ENCODE results near the gene PHLPP2. TPM values are rescaled to one million over a fixed set of nuclear protein-coding genes. Genes with fewer than 3 reads are reported as not detected.
A peak's percentile ranks its signal among the peaks of the same experiment; 100 is the strongest.

Gene PHLPP2
- total RNA-seq, 4 donors from 2014 or later = 3.5 to 7.2 (median 5.9) TPM

- Histone ChIP-seq H3K4me3 (no peak overlapping the region), H3K4me1 (no peaks in the 10 kb centered on the region), H3K36me3 (peaks cover 56% of the 10 kb centered on the region), H3K9me3 (no peaks in the 10 kb centered on the region), H3K27me3 (no peaks in the 10 kb centered on the region), H3K27ac (no peak overlapping the region)
- DNase-seq (ENCODE audit: low spot score in 2 of 2) = no peak
- WGBS = 83% methylated on average over 4 of the region's 4 CpGs
- TF ChIP-seq EP300 (IDR thresholded peaks at IDR 0.05) = no peak
- TF ChIP-seq POLR2A (IDR thresholded peaks at IDR 0.05) = no peak
- TF ChIP-seq POLR2AphosphoS5 (IDR thresholded peaks at IDR 0.05) = no peak
- no peak for TF ChIP-seq CTCF (IDR thresholded peaks at IDR 0.05)
These were observed 65.7 kb downstream of the PHLPP2 start for GRCh38 chr16:71658771-71659170.

GRCh38 chr16:71649704-71650103, 74.8 kb downstream of the PHLPP2 start:
- 96% methylated on average over 7 of the region's 7 CpGs for WGBS

GRCh38 chr16:71648921-71649320, 75.6 kb downstream of the PHLPP2 start:
- H3K9me3 ChIP-seq = no peaks in the 10 kb centered on the region
- no peak for DNase-seq (ENCODE audit: low spot score in 2 of 2)
- no peaks in the 10 kb centered on the region for H3K4me1 ChIP-seq
- H3K27ac ChIP-seq = no peak overlapping the region
- TF ChIP-seq POLR2AphosphoS5 (IDR thresholded peaks at IDR 0.05) (no peak), POLR2A (IDR thresholded peaks at IDR 0.05) (no peak), EP300 (IDR thresholded peaks at IDR 0.05) (no peak), CTCF (IDR thresholded peaks at IDR 0.05) (peak in 1 of 2 donors; percentile 9)
- 97% methylated on average over 6 of the region's 6 CpGs for WGBS
- H3K4me3 ChIP-seq = no peak overlapping the region
- peaks cover 37% of the 10 kb centered on the region for H3K36me3 ChIP-seq
- no peaks in the 10 kb centered on the region for H3K27me3 ChIP-seq

More at GRCh38 chr16:71649704-71650103, 74.8 kb downstream of the PHLPP2 start:
- Histone ChIP-seq H3K4me3 (no peak overlapping the region), H3K36me3 (peaks cover 43% of the 10 kb centered on the region), H3K27ac (no peak overlapping the region), H3K27me3 (no peaks in the 10 kb centered on the region), H3K4me1 (no peaks in the 10 kb centered on the region), H3K9me3 (no peaks in the 10 kb centered on the region)
- TF ChIP-seq POLR2A (IDR thresholded peaks at IDR 0.05) (no peak), POLR2AphosphoS5 (IDR thresholded peaks at IDR 0.05) (no peak)
- no peak for DNase-seq (ENCODE audit: low spot score in 2 of 2)

- 96% methylated on average over 2 of the region's 2 CpGs for WGBS
- H3K36me3 ChIP-seq = peaks cover 33% of the 10 kb centered on the region
These were observed 76.3 kb downstream of the PHLPP2 start for GRCh38 chr16:71648162-71648561.

GRCh38 chr16:71647391-71647790, 77.1 kb downstream of the PHLPP2 start:
- H3K4me3 ChIP-seq = no peak overlapping the region
- no peaks in the 10 kb centered on the region for H3K27me3 ChIP-seq
- no peak for DNase-seq (ENCODE audit: low spot score in 2 of 2)
- no peaks in the 10 kb centered on the region for H3K4me1 ChIP-seq
- H3K36me3 ChIP-seq = peaks cover 26% of the 10 kb centered on the region
- H3K27ac ChIP-seq = no peak overlapping the region
- no peaks in the 10 kb centered on the region for H3K9me3 ChIP-seq
- no peak for TF ChIP-seq EP300 (IDR thresholded peaks at IDR 0.05)
- no peak for TF ChIP-seq POLR2A (IDR thresholded peaks at IDR 0.05)
- TF ChIP-seq POLR2AphosphoS5 (IDR thresholded peaks at IDR 0.05) = no peak
- TF ChIP-seq CTCF (IDR thresholded peaks at IDR 0.05) = no peak
- 73% methylated on average over 7 of the region's 7 CpGs for WGBS

More at GRCh38 chr16:71648162-71648561, 76.3 kb downstream of the PHLPP2 start:
- Histone ChIP-seq H3K27me3 (no peaks in the 10 kb centered on the region), H3K4me3 (no peak overlapping the region), H3K4me1 (no peaks in the 10 kb centered on the region), H3K9me3 (no peaks in the 10 kb centered on the region), H3K27ac (no peak overlapping the region)
- no peak for TF ChIP-seq CTCF (IDR thresholded peaks at IDR 0.05)
- TF ChIP-seq POLR2A (IDR thresholded peaks at IDR 0.05) = no peak
- TF ChIP-seq POLR2AphosphoS5 (IDR thresholded peaks at IDR 0.05) = no peak
- TF ChIP-seq EP300 (IDR thresholded peaks at IDR 0.05) = no peak
- no peak for DNase-seq (ENCODE audit: low spot score in 2 of 2)

- 65% methylated on average over 4 of the region's 4 CpGs for WGBS
- no peaks in the 10 kb centered on the region for H3K27me3 ChIP-seq
- H3K9me3 ChIP-seq = no peaks in the 10 kb centered on the region
- no peak for TF ChIP-seq POLR2A (IDR thresholded peaks at IDR 0.05)
- no peak for TF ChIP-seq EP300 (IDR thresholded peaks at IDR 0.05)
- TF ChIP-seq CTCF (IDR thresholded peaks at IDR 0.05) = peak in 1 of 2 donors; percentile 32
- TF ChIP-seq POLR2AphosphoS5 (IDR thresholded peaks at IDR 0.05) = no peak
- no peaks in the 10 kb centered on the region for H3K4me1 ChIP-seq
- no peak overlapping the region for H3K27ac ChIP-seq
- no peak for DNase-seq (ENCODE audit: low spot score in 2 of 2)
- H3K36me3 ChIP-seq = peaks cover 27% of the 10 kb centered on the region
- no peak overlapping the region for H3K4me3 ChIP-seq
These were observed 79.1 kb downstream of the PHLPP2 start for GRCh38 chr16:71645450-71645849.
